ENCODE results near the gene OR10H1. TPM values are rescaled to one million over a fixed set of nuclear protein-coding genes. Genes with fewer than 3 reads are reported as not detected.
A peak's percentile ranks its signal among the peaks of the same experiment; 100 is the strongest.

OR10H1 gene
- total and polyA plus RNA-seq, 9 of the 15 experiments (the other 6 are each of a cell fraction or from before 2014, with no cell fraction given) = not detected

DNA sequence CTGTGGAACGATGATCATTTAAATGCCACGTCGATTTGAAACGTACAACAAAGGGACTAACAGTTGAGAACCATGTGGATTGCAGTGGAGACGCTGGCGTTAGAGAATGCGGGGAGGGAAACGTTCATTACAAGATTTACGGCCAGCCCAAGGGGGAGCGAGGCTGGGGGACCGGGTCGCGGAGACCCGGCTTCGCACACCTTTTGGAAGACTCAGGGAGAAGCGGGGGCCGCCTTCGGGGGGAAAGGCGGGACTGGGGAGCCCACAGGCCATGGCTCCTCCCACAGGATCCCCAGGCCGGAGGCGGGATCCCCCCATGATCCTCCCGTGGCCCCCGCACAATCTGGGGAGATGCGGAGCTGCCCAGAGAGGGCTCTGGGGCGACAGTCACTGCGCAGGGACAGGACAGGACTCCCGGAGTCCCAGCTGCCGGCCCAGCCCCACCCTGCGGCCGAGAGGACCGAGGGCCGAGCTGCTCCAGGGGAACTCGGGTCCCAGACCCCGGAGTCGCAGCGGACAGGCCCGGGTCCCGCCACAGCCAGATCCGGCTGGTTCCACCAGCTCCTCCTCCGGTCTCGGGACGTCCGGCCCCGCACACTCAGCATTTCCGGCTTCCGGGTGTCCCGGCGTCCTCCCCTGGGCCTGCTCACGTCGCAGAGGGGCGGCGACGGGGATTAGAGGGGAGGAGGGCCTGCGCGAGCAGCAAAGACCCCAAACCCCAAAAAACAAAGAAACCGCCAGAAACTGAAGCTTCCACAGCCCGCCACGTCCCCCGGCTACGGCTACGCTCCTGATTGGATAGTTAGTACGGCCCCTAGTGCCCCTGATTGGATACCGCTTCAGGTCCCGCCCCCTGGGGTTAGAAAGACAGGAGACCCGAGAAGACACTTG lies 21.1 kb upstream of the OR10H1 start (continued):
- TF ChIP-seq, protein P1, sequence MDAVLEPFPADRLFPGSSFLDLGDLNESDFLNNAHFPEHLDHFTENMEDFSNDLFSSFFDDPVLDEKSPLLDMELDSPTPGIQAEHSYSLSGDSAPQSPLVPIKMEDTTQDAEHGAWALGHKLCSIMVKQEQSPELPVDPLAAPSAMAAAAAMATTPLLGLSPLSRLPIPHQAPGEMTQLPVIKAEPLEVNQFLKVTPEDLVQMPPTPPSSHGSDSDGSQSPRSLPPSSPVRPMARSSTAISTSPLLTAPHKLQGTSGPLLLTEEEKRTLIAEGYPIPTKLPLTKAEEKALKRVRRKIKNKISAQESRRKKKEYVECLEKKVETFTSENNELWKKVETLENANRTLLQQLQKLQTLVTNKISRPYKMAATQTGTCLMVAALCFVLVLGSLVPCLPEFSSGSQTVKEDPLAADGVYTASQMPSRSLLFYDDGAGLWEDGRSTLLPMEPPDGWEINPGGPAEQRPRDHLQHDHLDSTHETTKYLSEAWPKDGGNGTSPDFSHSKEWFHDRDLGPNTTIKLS (IDR thresholded peaks at IDR 0.05; ENCODE audit: borderline replicate concordance, low read depth) = peak; percentile 97
- TF ChIP-seq ZNF445 (CRISPR knock-in tag; IDR thresholded peaks at IDR 0.05; ENCODE audit: low read depth) = no peak
- no peak for TF ChIP-seq LEF1 (IDR thresholded peaks at IDR 0.05)
- TF ChIP-seq, protein P2, sequence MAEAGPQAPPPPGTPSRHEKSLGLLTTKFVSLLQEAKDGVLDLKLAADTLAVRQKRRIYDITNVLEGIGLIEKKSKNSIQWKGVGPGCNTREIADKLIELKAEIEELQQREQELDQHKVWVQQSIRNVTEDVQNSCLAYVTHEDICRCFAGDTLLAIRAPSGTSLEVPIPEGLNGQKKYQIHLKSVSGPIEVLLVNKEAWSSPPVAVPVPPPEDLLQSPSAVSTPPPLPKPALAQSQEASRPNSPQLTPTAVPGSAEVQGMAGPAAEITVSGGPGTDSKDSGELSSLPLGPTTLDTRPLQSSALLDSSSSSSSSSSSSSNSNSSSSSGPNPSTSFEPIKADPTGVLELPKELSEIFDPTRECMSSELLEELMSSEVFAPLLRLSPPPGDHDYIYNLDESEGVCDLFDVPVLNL (CRISPR knock-in tag; IDR thresholded peaks at IDR 0.05; ENCODE audit: low read depth) = no peak
- TF ChIP-seq MGA (IDR thresholded peaks at IDR 0.05) = peak; percentile 37; the same call in 1 of the 2 replicates
- TF ChIP-seq BRD4 (IDR thresholded peaks at IDR 0.05) = peak; percentile 78; the same call in 1 of the 2 replicates
- TF ChIP-seq U2AF2 (optimal IDR thresholded peaks at IDR 0.05; ENCODE audit: low read depth, low read length) = no peak
- TF ChIP-seq CREB3 (tag; conservative IDR thresholded peaks at IDR 0.05; ENCODE audit: low read depth) = no peak
